WTC11 (cell line): ENCODE measurements around the gene TBRG1.

ENCODE experiments used
- ARID4B ChIP-seq: sonication (generic); formaldehyde crosslinking; IDR thresholded peaks from 2 replicates; pipeline ENCODE4 v1.8.0; 2023; ENCODE audit warnings: missing genetic modification reagents, mild to moderate bottlenecking, borderline replicate concordance
- ATF2 ChIP-seq: sonication (generic); formaldehyde crosslinking; IDR thresholded peaks from 2 replicates; pipeline ENCODE4 v1.8.1; 2022; ENCODE audit warnings: low read depth, missing genetic modification reagents, borderline replicate concordance
- CTCF ChIP-seq: fragments of 200-600 bp; IDR thresholded peaks from 2 replicates; pipeline ENCODE4 v1.8.0; 2022; ENCODE audit warnings: antibody characterized with exemption
- E2F5 ChIP-seq: sonication (generic); formaldehyde crosslinking; IDR thresholded peaks from 2 replicates; pipeline ENCODE4 v1.8.1; 2022; ENCODE audit warnings: mild to moderate bottlenecking, moderate library complexity, missing genetic modification reagents
- ETV6 ChIP-seq: sonication (generic); formaldehyde crosslinking; IDR thresholded peaks from 2 replicates; pipeline ENCODE4 v1.8.1; 2022; ENCODE audit warnings: mild to moderate bottlenecking, missing genetic modification reagents
- MAX ChIP-seq: sonication (generic); formaldehyde crosslinking; IDR thresholded peaks from 2 replicates; pipeline ENCODE4 v1.8.0; 2022; ENCODE audit warnings: mild to moderate bottlenecking, missing genetic modification reagents
- PRDM15 ChIP-seq: sonication (generic); formaldehyde crosslinking; IDR thresholded peaks from 2 replicates; pipeline ENCODE4 v1.8.0; 2022; ENCODE audit warnings: missing genetic modification reagents
- PREB ChIP-seq: sonication (generic); formaldehyde crosslinking; IDR thresholded peaks from 2 replicates; pipeline ENCODE4 v1.8.1; 2022; ENCODE audit warnings: mild to moderate bottlenecking, missing genetic modification reagents, moderate library complexity, borderline replicate concordance
- SP1 ChIP-seq: sonication (generic); formaldehyde crosslinking; conservative IDR thresholded peaks from 2 replicates; pipeline ENCODE4 v1.8.1; 2022; ENCODE audit warnings: missing genetic modification reagents
- STAT6 ChIP-seq: sonication (generic); formaldehyde crosslinking; conservative IDR thresholded peaks from 2 replicates; pipeline ENCODE4 v1.8.1; 2023; ENCODE audit warnings: mild to moderate bottlenecking, low read depth, missing genetic modification reagents, moderate library complexity
- USF2 ChIP-seq: sonication (generic); formaldehyde crosslinking; IDR thresholded peaks from 2 replicates; pipeline ENCODE4 v1.8.1; 2023; ENCODE audit warnings: mild to moderate bottlenecking, missing genetic modification reagents, moderate library complexity
- ZNF671 ChIP-seq: fragments of 250-450 bp; sonication (Bioruptor Pico); IDR thresholded peaks from 2 replicates; pipeline ENCODE4 v1.8.0; 2021; ENCODE audit warnings: mild to moderate bottlenecking

GRCh38 chr11:124577716-124578427 is 44.8 kb upstream of the TBRG1 start:
- TF ChIP-seq PREB (CRISPR knock-in tag) = no peak
- no peak for TF ChIP-seq CTCF
- TF ChIP-seq ETV6 (CRISPR knock-in tag) = no peak
- TF ChIP-seq STAT6 = no peak
- no peak for TF ChIP-seq USF2 (CRISPR knock-in tag)
- TF ChIP-seq ATF2 (CRISPR knock-in tag) = no peak
- TF ChIP-seq E2F5 = no peak
- TF ChIP-seq SP1 (CRISPR knock-in tag) = no peak
- no peak for TF ChIP-seq ZNF671
- no peak for TF ChIP-seq ARID4B (CRISPR knock-in tag)
- TF ChIP-seq MAX (CRISPR knock-in tag) = no peak
- no peak for TF ChIP-seq PRDM15 (CRISPR knock-in tag)
